Endothelial cell (in vitro differentiated cells): ENCODE results near the gene GNA12. TPM values are rescaled to one million over a fixed set of nuclear protein-coding genes. Genes with fewer than 3 reads are reported as not detected.

Source experiments
- DNase-seq: peaks from one replicate; pipeline ENCODE4 v3.0.0; 2021; ENCODE audit warnings: low spot score
- H3K27ac Mint-ChIP-seq: one replicate; pipeline ENCODE4 v1.8.0; 2021; ENCODE audit warnings: mixed read lengths, inconsistent platforms; ENCODE audit not compliant: unreplicated experiment
- H3K27me3 Mint-ChIP-seq: one replicate; pipeline ENCODE4 v1.8.0; 2021; ENCODE audit warnings: mild to moderate bottlenecking, moderate library complexity, mixed read lengths, inconsistent platforms; ENCODE audit not compliant: unreplicated experiment
- H3K36me3 Mint-ChIP-seq: one replicate; pipeline ENCODE4 v1.8.0; 2021; ENCODE audit warnings: mild to moderate bottlenecking, low read depth, mixed read lengths, inconsistent platforms; ENCODE audit not compliant: unreplicated experiment
- H3K4me1 Mint-ChIP-seq: one replicate; pipeline ENCODE4 v1.8.0; 2021; ENCODE audit warnings: mild to moderate bottlenecking, mixed read lengths, inconsistent platforms; ENCODE audit not compliant: unreplicated experiment
- H3K4me3 Mint-ChIP-seq: one replicate; pipeline ENCODE4 v1.8.0; 2021; ENCODE audit warnings: mild to moderate bottlenecking, mixed read lengths, inconsistent platforms; ENCODE audit not compliant: unreplicated experiment
- H3K9me3 Mint-ChIP-seq: one replicate; pipeline ENCODE4 v1.8.0; 2021; ENCODE audit warnings: mixed read lengths, inconsistent platforms; ENCODE audit not compliant: unreplicated experiment
- CTCF ChIP-seq: fragments of 200-600 bp; sonication (generic); IDR thresholded peaks from one replicate; pipeline ENCODE4 v1.5.0; 2021; ENCODE audit warnings: antibody characterized with exemption; ENCODE audit not compliant: unreplicated experiment
- total RNA-seq: library from RNA; stranded (reverse); fragmentation: NEBNext Ultra II Directional; extraction: Animal tissue kit (Norgen Biotek cat#: 25700); gene quantifications from one replicate; pipeline ENCODE4 v1.2.1, GENCODE V29; 2021; ENCODE audit not compliant: unreplicated experiment

The GNA12 gene
- total RNA-seq, 1 donor from 2014 or later, result 105 TPM

- no peak for TF ChIP-seq CTCF
- H3K4me3 Mint-ChIP-seq, result peak overlapping the region; percentile 78
- peak overlapping the region; percentile 97 for H3K27ac Mint-ChIP-seq
- no peak for DNase-seq
- H3K4me1 Mint-ChIP-seq, result peaks cover 83% of the 10 kb centered on the region
- H3K36me3 Mint-ChIP-seq, result peaks cover 37% of the 10 kb centered on the region
- H3K27me3 Mint-ChIP-seq, result peaks cover 3% of the 10 kb centered on the region
- peaks cover 7% of the 10 kb centered on the region for H3K9me3 Mint-ChIP-seq
Observed at GRCh38 chr7:2825559-2826227, 18.4 kb downstream of the GNA12 start.

- H3K27me3 Mint-ChIP-seq, result peaks cover 3% of the 10 kb centered on the region
- peaks cover 7% of the 10 kb centered on the region for H3K9me3 Mint-ChIP-seq
- TF ChIP-seq CTCF, result no peak
- H3K27ac Mint-ChIP-seq, result peak overlapping the region; percentile 97
- H3K4me3 Mint-ChIP-seq, result peak overlapping the region; percentile 70
- DNase-seq, result peak; percentile 19
- H3K4me1 Mint-ChIP-seq, result peaks cover 82% of the 10 kb centered on the region
- H3K36me3 Mint-ChIP-seq, result peaks cover 39% of the 10 kb centered on the region
Observed at GRCh38 chr7:2824678-2825461, 19.2 kb downstream of the GNA12 start.

- peak overlapping the region; percentile 79 for H3K4me3 Mint-ChIP-seq
- peak overlapping the region; percentile 39 for H3K27ac Mint-ChIP-seq
- DNase-seq, result no peak
- peaks cover 36% of the 10 kb centered on the region for H3K36me3 Mint-ChIP-seq
- TF ChIP-seq CTCF, result no peak
- peaks cover 7% of the 10 kb centered on the region for H3K9me3 Mint-ChIP-seq
- H3K4me1 Mint-ChIP-seq, result peaks cover 82% of the 10 kb centered on the region
- peaks cover 3% of the 10 kb centered on the region for H3K27me3 Mint-ChIP-seq
Observed at GRCh38 chr7:2824026-2824677, 20.0 kb downstream of the GNA12 start.

GRCh38 chr7:2823130-2823529, 21.0 kb downstream of the GNA12 start:
- Mint-ChIP-seq H3K4me1 (peaks cover 76% of the 10 kb centered on the region), H3K9me3 (peaks cover 7% of the 10 kb centered on the region), H3K36me3 (peaks cover 33% of the 10 kb centered on the region), H3K27ac (peak overlapping the region; percentile 32), H3K4me3 (no peak overlapping the region), H3K27me3 (peaks cover 3% of the 10 kb centered on the region)
- TF ChIP-seq CTCF, result no peak
- no peak for DNase-seq
